Measurements from ENCODE around the gene PRG2. TPM values are rescaled to one million over a fixed set of nuclear protein-coding genes. Genes with fewer than 3 reads are reported as not detected.

PRG2 gene
- total and polyA plus RNA-seq, 2 of the 13 experiments (the other 11 are each of a cell fraction or from before 2014, with no cell fraction given): not detected

GRCh38 chr11:57434640-57435546 is 44.4 kb upstream of the PRG2 start (continued):
- TF ChIP-seq ATF7 (IDR thresholded peaks at IDR 0.05) (no peak), ATF7 (CRISPR knock-in tag; IDR thresholded peaks at IDR 0.05) (no peak; the same call in 1 of the 2 replicates), ZNF570 (CRISPR knock-in tag; IDR thresholded peaks at IDR 0.05; ENCODE audit: borderline replicate concordance) (no peak), PLSCR1 (CRISPR knock-in tag; IDR thresholded peaks at IDR 0.05; ENCODE audit: borderline replicate concordance) (no peak), KLF9 (CRISPR knock-in tag; IDR thresholded peaks at IDR 0.05; ENCODE audit: low read depth) (no peak), KIAA2018 (CRISPR knock-in tag; IDR thresholded peaks at IDR 0.05; ENCODE audit: borderline replicate concordance) (no peak), ZNF747 (CRISPR knock-in tag; IDR thresholded peaks at IDR 0.05; ENCODE audit: borderline replicate concordance) (no peak), ZFY (CRISPR knock-in tag; IDR thresholded peaks at IDR 0.05) (no peak), ZNF367 (CRISPR knock-in tag; IDR thresholded peaks at IDR 0.05; ENCODE audit: borderline replicate concordance) (no peak), JDP2 (CRISPR knock-in tag; IDR thresholded peaks at IDR 0.05; ENCODE audit: borderline replicate concordance) (no peak), SIX4 (CRISPR knock-in tag; IDR thresholded peaks at IDR 0.05) (no peak), NR2F6 (IDR thresholded peaks at IDR 0.05) (peak; percentile 64), NR2F6 (CRISPR knock-in tag; IDR thresholded peaks at IDR 0.05) (peak; percentile 77; the same call in 1 of the 2 replicates), ZFP36L2 (CRISPR knock-in tag; IDR thresholded peaks at IDR 0.05) (no peak), TERF1 (CRISPR knock-in tag; IDR thresholded peaks at IDR 0.05) (no peak), ZBTB10 (CRISPR knock-in tag; IDR thresholded peaks at IDR 0.05; ENCODE audit: borderline replicate concordance) (no peak), TMF1 (CRISPR knock-in tag; IDR thresholded peaks at IDR 0.05; ENCODE audit: low read depth) (no peak)
